IMR-90 (cell line): ENCODE results near the gene ME3. TPM values are rescaled to one million over a fixed set of nuclear protein-coding genes. Genes with fewer than 3 reads are reported as not detected.

Experiments
- ATAC-seq: fragments of 200-7000 bp; cut with Tn5 transposase; 2 replicates; pipeline ENCODE4 v1.9.1; 2020; ENCODE audit warnings: low read depth, mild to moderate bottlenecking, moderate library complexity
- BruUV-seq: library from RNA; stranded (reverse); fragments of 400-500 nt; replicated peaks from 2 replicates; lab custom pipeline; 2021; lab: Mats Ljungman, UMichigan
- CTCF ChIA-PET: fragments of 300-600 bp; formaldehyde crosslinking; extraction: SDS; loops from one replicate; lab custom pipeline; 2021; ENCODE audit warnings: antibody characterized with exemption; lab: Yijun Ruan, JAX
- POLR2A ChIA-PET: fragments of 300-600 bp; sonication (Branson Sonifier 250); formaldehyde crosslinking; loops from one replicate; lab custom pipeline; 2022; ENCODE audit warnings: antibody characterized with exemption; ENCODE audit not compliant: unreplicated experiment; lab: Charles Lee
- DNase-seq: peaks from one replicate; pipeline ENCODE4 v3.0.0; 2013
- H2AFZ ChIP-seq: replicated peaks from 2 replicates; pipeline ENCODE3; 2013; ENCODE audit warnings: low read length, mild to moderate bottlenecking; ENCODE audit not compliant: poor library complexity
- H2AK5ac ChIP-seq: 2 replicates; pipeline ENCODE4 v1.6.1; 2013; ENCODE audit warnings: low read depth, low read length, inconsistent platforms
- H2AK9ac ChIP-seq: replicated peaks from 2 replicates; pipeline ENCODE3; 2013; ENCODE audit warnings: mild to moderate bottlenecking, low read depth, low read length, moderate library complexity; ENCODE audit not compliant: poor library complexity
- H2BK120ac ChIP-seq: 2 replicates; pipeline ENCODE4 v1.6.1; 2013; ENCODE audit warnings: low read depth, low read length, inconsistent platforms
- H2BK15ac ChIP-seq: 3 replicates; pipeline ENCODE4 v1.6.1; 2013; ENCODE audit warnings: low read depth, low read length, inconsistent platforms
- H2BK20ac ChIP-seq: 2 replicates; pipeline ENCODE4 v1.6.1; 2013; ENCODE audit warnings: low read depth, mild to moderate bottlenecking, inconsistent platforms, low read length, moderate library complexity
- H2BK5ac ChIP-seq: 2 replicates; pipeline ENCODE4 v1.6.1; 2013; ENCODE audit warnings: mild to moderate bottlenecking, low read depth, low read length, inconsistent platforms; ENCODE audit not compliant: poor library complexity, severe bottlenecking
- H3K14ac ChIP-seq: replicated peaks from 2 replicates; pipeline ENCODE4 v1.6.1; 2013; ENCODE audit warnings: low read depth, low read length, inconsistent platforms
- H3K18ac ChIP-seq: 2 replicates; pipeline ENCODE4 v1.6.1; 2013; ENCODE audit warnings: low read depth, low read length, control low read depth
- H3K23ac ChIP-seq: 2 replicates; pipeline ENCODE4 v1.6.1; 2013; ENCODE audit warnings: low read depth, low read length, inconsistent platforms
- H3K27ac ChIP-seq: 2 replicates; pipeline ENCODE4 v1.5.1; 2013; ENCODE audit warnings: mild to moderate bottlenecking, control low read depth, low read length; ENCODE audit not compliant: insufficient read depth
- H3K27me3 ChIP-seq: 2 replicates; pipeline ENCODE4 v1.6.1; 2013; ENCODE audit warnings: low read length; ENCODE audit not compliant: control insufficient read depth, insufficient read depth
- H3K36me3 ChIP-seq: 2 replicates; pipeline ENCODE4 v1.6.1; 2013; ENCODE audit warnings: low read length, mixed read lengths; ENCODE audit not compliant: control insufficient read depth, insufficient read depth
- H3K4ac ChIP-seq: 2 replicates; pipeline ENCODE4 v1.6.1; 2013; ENCODE audit warnings: low read depth, low read length, inconsistent platforms
- H3K4me1 ChIP-seq: 2 replicates; pipeline ENCODE4 v1.6.1; 2013; ENCODE audit warnings: low read length, mixed read lengths; ENCODE audit not compliant: control insufficient read depth, insufficient read depth
- H3K4me2 ChIP-seq: 2 replicates; pipeline ENCODE4 v1.6.1; 2013; ENCODE audit warnings: low read depth, mild to moderate bottlenecking, control low read depth, low read length, moderate library complexity
- H3K4me3 ChIP-seq: 2 replicates; pipeline ENCODE4 v1.5.1; 2013; ENCODE audit warnings: low read depth, mild to moderate bottlenecking, control low read depth, low read length, moderate library complexity; ENCODE audit not compliant: insufficient read depth
- H3K56ac ChIP-seq: 2 replicates; pipeline ENCODE4 v1.6.1; 2013; ENCODE audit warnings: low read length, inconsistent platforms; ENCODE audit not compliant: insufficient read depth; ENCODE audit errors: extremely low read depth
- H3K79me1 ChIP-seq, 2 experiments: 2 replicates each; pipeline ENCODE4 v1.6.1; 2013; ENCODE audit warnings: low read length in 2 of 2, inconsistent platforms in 1 of 2, low read depth in 1 of 2
- H3K9ac ChIP-seq: 2 replicates; pipeline ENCODE4 v1.6.1; 2013; ENCODE audit warnings: low read depth, low read length, control low read depth
- H3K9me1 ChIP-seq: 2 replicates; pipeline ENCODE4 v1.6.1; 2013; ENCODE audit warnings: low read length, inconsistent platforms; ENCODE audit not compliant: insufficient read depth
- H3K9me3 ChIP-seq: 2 replicates; pipeline ENCODE4 v1.6.1; 2013; ENCODE audit warnings: low read length; ENCODE audit not compliant: control insufficient read depth, insufficient read depth
- H4K20me1 ChIP-seq: 2 replicates; pipeline ENCODE4 v1.6.1; 2013; ENCODE audit warnings: low read length, inconsistent platforms; ENCODE audit not compliant: insufficient read depth
- H4K5ac ChIP-seq: 2 replicates; pipeline ENCODE4 v1.6.1; 2013; ENCODE audit warnings: mild to moderate bottlenecking, low read depth, low read length, control low read depth
- H4K8ac ChIP-seq, 2 experiments: 2 replicates each; pipeline ENCODE4 v1.6.1; 2013; ENCODE audit warnings: low read depth in 2 of 2, low read length in 2 of 2, control low read depth in 1 of 2, inconsistent platforms in 1 of 2
- H4K91ac ChIP-seq: 2 replicates; pipeline ENCODE4 v1.6.1; 2013; ENCODE audit warnings: low read depth, low read length, inconsistent platforms; ENCODE audit not compliant: insufficient read depth
- BHLHE40 ChIP-seq: fragments of 150-350 bp; IDR thresholded peaks from 2 replicates; pipeline ENCODE4 v1.6.1; 2016; ENCODE audit warnings: mild to moderate bottlenecking, low read depth, low read length
- MAZ ChIP-seq: IDR thresholded peaks from 2 replicates; pipeline ENCODE4 v1.6.1; 2012; ENCODE audit warnings: low read depth, mild to moderate bottlenecking, low read length, improper control_type of control experiment, moderate library complexity, borderline replicate concordance
- POLR2A ChIP-seq: IDR thresholded peaks from 2 replicates; pipeline ENCODE4 v1.6.1; 2012; ENCODE audit warnings: mild to moderate bottlenecking, low read depth, low read length
- RCOR1 ChIP-seq: IDR thresholded peaks from 2 replicates; pipeline ENCODE4 v1.6.1; 2012; ENCODE audit warnings: mild to moderate bottlenecking, low read length, improper control_type of control experiment; ENCODE audit not compliant: insufficient replicate concordance
- SMC3 ChIP-seq: fragments of 150-350 bp; IDR thresholded peaks from 2 replicates; pipeline ENCODE4 v1.6.1; 2016; ENCODE audit warnings: low read depth, mild to moderate bottlenecking, antibody characterized with exemption, low read length, moderate library complexity
- USF2 ChIP-seq: fragments of 150-350 bp; IDR thresholded peaks from 2 replicates; pipeline ENCODE4 v1.6.1; 2017; ENCODE audit warnings: mild to moderate bottlenecking, antibody characterized with exemption, low read length, low read depth
- WGBS, 2 experiments: methylation state at CpG; one replicate each; pipeline versions ENCODE4 v1.1.5 to v1.1.7; 2013; ENCODE audit warnings: missing lambda C conversion rate in 2 of 2; ENCODE audit not compliant: insufficient read length in 1 of 2; ENCODE audit errors: extremely low coverage in 2 of 2; 5-methylcytosine and 5-hydroxymethylcytosine counted together
- dilution Hi-C: fragments of 300-500 bp; cut with HindIII; formaldehyde crosslinking; loops from one replicate; pipeline ENCODE4 v1.14.3; 2018; ENCODE audit warnings: low sequenced_read_pairs; ENCODE audit not compliant: unreplicated experiment
- in situ Hi-C: fragments of 300-500 bp; cut with MboI; formaldehyde crosslinking; loops from 3 replicates; pipeline ENCODE4 v1.14.3; 2019; ENCODE audit warnings: low sequenced_read_pairs, inconsistent platforms, mixed read lengths
- intact Hi-C: fragments of 100-400 bp; cut with micrococcal nuclease; formaldehyde crosslinking; loops from 2 replicates; pipeline ENCODE4 v1.10.0; 2022
- polyA plus RNA-seq, 3 experiments: library from polyadenylated mRNA; depleted of rRNA; stranded (reverse); fragments of >200 nt; gene quantifications; 2 replicates each; pipeline ENCODE4 v1.2.3, GENCODE V29; 2012; ENCODE audit warnings: low replicate concordance in 1 of 3
- total RNA-seq: library from RNA; depleted of rRNA; stranded (reverse); fragments of >200 nt; gene quantifications from 2 replicates; pipeline ENCODE4 v1.2.3, GENCODE V29; 2012

The ME3 gene
- total and polyA plus RNA-seq, 2 of the 4 experiments (the other 2 are of a cell fraction): 7.8 to 9.0 TPM

- in situ Hi-C loops: no loop called here
- peaks cover 9% of the 10 kb centered on the region for H3K9me1 ChIP-seq
- no peak overlapping the region for H3K14ac ChIP-seq
- H2AK9ac ChIP-seq: no peak overlapping the region
- no TSS peak for BruUV-seq
- H3K4me1 ChIP-seq: peaks cover 4% of the 10 kb centered on the region; the same call in 1 of the 2 replicates
- WGBS, 2 experiments: no CpG with 5 or more reads among the region's 4 CpGs
- no peak overlapping the region for H3K9ac ChIP-seq
- H3K9me3 ChIP-seq: peaks cover 3% of the 10 kb centered on the region
- H3K4me2 ChIP-seq: no peak overlapping the region
- no peaks in the 10 kb centered on the region for H3K79me1 ChIP-seq
- no peak overlapping the region for H3K4ac ChIP-seq
- no peaks in the 10 kb centered on the region for H3K36me3 ChIP-seq
- H2BK15ac ChIP-seq: no peak overlapping the region; the same call in 2 of the 3 replicates
- no peak overlapping the region for H3K23ac ChIP-seq
- H2BK5ac ChIP-seq: no peak overlapping the region
- no peak overlapping the region for H4K8ac ChIP-seq
- dilution Hi-C loops: no loop called here
- DNase-seq (no peak), ATAC-seq (no peak)
- CTCF ChIA-PET: interaction anchor here (1.0 kb wide), 1 partner anchor 9 kb away, joined by 3 read pairs; no protein-coding TSS in a partner anchor
- H4K5ac ChIP-seq: no peak overlapping the region
- H3K27ac ChIP-seq: no peak overlapping the region
- no peak overlapping the region for H2AFZ ChIP-seq
- TF ChIP-seq RCOR1: no peak
- no peak for TF ChIP-seq POLR2A
- no peak for TF ChIP-seq BHLHE40
- TF ChIP-seq MAZ: no peak
- no peak for TF ChIP-seq SMC3
- no peak for TF ChIP-seq USF2
- H2BK120ac ChIP-seq: no peak overlapping the region
- H3K18ac ChIP-seq: no peak overlapping the region
- no peak overlapping the region for H2BK20ac ChIP-seq
- H4K91ac ChIP-seq: no peak overlapping the region
- intact Hi-C loops: no loop called here
- H3K4me3 ChIP-seq: no peak overlapping the region
- H4K20me1 ChIP-seq: no peaks in the 10 kb centered on the region
- no peak overlapping the region for H2AK5ac ChIP-seq
- POLR2A ChIA-PET: no interaction called here
- H3K56ac ChIP-seq: no peak overlapping the region
- H3K27me3 ChIP-seq: no peaks in the 10 kb centered on the region
Observed at GRCh38 chr11:86507249-86507845, 165.1 kb downstream of the ME3 start.
